NB4 (cell line): ENCODE measurements around the gene NOL11.
"Not testable (repeated sequence)": the region's sequence is repeated elsewhere in the genome, so short reads cannot be mapped to it uniquely, and the experiment has no call there.

Source experiments
- DNase-seq: peaks from one replicate; pipeline ENCODE4 v3.0.0; 2010; ENCODE audit warnings: low read depth
- H3K4me3 ChIP-seq: one replicate; pipeline ENCODE4 v1.5.1; 2011; ENCODE audit warnings: mild to moderate bottlenecking, low read depth, low read length, moderate library complexity
- CTCF ChIP-seq: IDR thresholded peaks from one replicate; pipeline ENCODE4 v1.5.1; 2012; ENCODE audit warnings: low read depth, low read length
- MAX ChIP-seq: IDR thresholded peaks from 2 replicates; pipeline ENCODE4 v1.6.1; 2011; ENCODE audit warnings: low read depth, low read length
- MYC ChIP-seq: IDR thresholded peaks from 2 replicates; pipeline ENCODE4 v1.6.1; 2011; ENCODE audit warnings: low read depth, low read length
- POLR2A ChIP-seq: IDR thresholded peaks from 2 replicates; pipeline ENCODE4 v1.6.1; 2011; ENCODE audit warnings: mild to moderate bottlenecking; ENCODE audit not compliant: insufficient read length; ENCODE audit errors: extremely low read depth

NOL11 gene

GRCh38 chr17:67750067-67750466 lies 32.3 kb downstream of the NOL11 start:
- TF ChIP-seq MYC (no peak), CTCF (no peak), MAX (no peak), POLR2A (no peak)
- no peak for DNase-seq
- H3K4me3 ChIP-seq: no peak overlapping the region

- DNase-seq: no peak
- no peak for TF ChIP-seq CTCF
- no peak for TF ChIP-seq MAX
- no peak for TF ChIP-seq POLR2A
- TF ChIP-seq MYC: no peak
- no peak overlapping the region for H3K4me3 ChIP-seq
Measured at GRCh38 chr17:67751101-67752074, 33.7 kb downstream of the NOL11 start.

GRCh38 chr17:67752160-67752559 lies 34.4 kb downstream of the NOL11 start:
- not testable (repeated sequence) for DNase-seq, H3K4me3 ChIP-seq

GRCh38 chr17:67753026-67753425 lies 35.3 kb downstream of the NOL11 start:
- DNase-seq: no peak
- no peak overlapping the region for H3K4me3 ChIP-seq
- TF ChIP-seq CTCF (no peak), MAX (no peak), MYC (no peak), POLR2A (no peak)

- no peak for DNase-seq
- no peak overlapping the region for H3K4me3 ChIP-seq
- TF ChIP-seq POLR2A: no peak
Measured at GRCh38 chr17:67754001-67754400, 36.3 kb downstream of the NOL11 start.

GRCh38 chr17:67754686-67755085 lies 37.0 kb downstream of the NOL11 start:
- not testable (repeated sequence) for H3K4me3 ChIP-seq, DNase-seq

- H3K4me3 ChIP-seq, DNase-seq: not testable (repeated sequence)
Measured at GRCh38 chr17:67756766-67757165, 39.0 kb downstream of the NOL11 start.

GRCh38 chr17:67759355-67760171 lies 41.8 kb downstream of the NOL11 start:
- TF ChIP-seq CTCF (no peak), MAX (no peak), POLR2A (no peak), MYC (no peak)
- H3K4me3 ChIP-seq: no peak overlapping the region
- DNase-seq: no peak
